ENCODE measurements around the gene C1QTNF1.

The C1QTNF1 gene

DNA sequence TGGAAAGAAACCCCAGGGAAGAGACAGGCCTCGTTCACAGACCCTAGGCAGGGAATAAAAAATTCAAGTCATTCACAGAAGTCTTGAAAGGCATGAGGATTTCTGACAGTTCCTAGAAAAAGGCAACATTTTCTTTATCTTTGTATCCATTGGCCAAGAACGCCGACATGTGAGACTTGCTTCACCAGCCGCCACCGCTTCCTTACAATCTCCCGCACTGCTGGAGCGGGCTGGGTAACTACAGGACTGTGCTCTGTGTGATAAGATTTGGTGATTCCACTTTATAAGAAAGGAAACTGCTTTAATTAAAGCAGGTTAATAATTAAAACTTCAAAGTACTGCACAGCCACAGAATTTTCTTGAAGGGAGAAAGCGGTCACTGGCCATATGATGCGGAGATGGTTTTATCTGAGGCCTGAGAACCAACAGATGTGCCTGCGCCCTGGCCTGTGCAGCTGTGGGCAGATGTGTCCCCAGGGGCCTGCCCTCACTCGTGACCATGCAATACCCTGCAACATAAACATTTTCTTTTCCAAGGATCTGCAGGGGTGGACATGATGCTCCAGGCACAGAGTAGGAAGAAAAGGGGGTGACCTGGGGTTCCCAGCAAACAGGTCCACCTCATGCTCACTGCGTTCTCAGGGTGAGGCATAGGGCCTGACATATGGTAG, 31.3 kb upstream of the C1QTNF1 start:
- DNase-seq (ENCODE audit: low spot score) = no peak

DNA sequence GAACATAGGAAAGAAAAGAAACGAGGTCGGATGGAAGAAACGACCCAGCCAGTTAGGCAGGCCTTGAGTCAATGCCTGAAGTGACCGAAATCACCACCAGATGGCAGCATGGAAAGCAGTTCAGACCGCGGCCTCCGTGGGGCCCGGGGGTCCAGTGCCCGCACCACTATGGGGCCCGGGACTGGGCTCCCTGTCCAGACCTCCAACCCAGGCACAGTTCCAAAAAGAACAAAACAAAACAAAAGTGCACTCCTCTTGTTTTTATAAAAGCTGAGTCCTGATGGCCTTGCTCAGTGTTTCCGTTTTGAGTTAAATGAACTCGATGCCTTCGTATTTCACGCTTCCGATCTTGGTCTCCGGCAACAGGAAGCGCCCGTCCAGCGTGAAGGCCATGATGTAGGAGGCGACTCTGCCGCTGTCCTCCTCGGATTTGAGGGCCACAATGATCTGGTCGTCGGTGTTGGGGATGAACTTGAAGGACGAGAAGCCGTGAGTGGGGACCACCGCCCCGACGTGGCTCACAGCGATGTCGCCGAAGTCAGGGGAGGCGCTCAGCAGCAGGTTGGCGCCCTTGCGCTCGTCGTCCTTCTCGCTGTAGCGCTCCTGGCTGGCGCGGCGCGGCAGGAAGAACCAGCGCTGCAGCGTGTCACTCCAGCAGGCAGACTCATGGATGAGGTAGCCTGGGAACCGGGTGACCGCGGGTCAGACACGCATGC, 30.6 kb upstream of the C1QTNF1 start:
- DNase-seq (ENCODE audit: low spot score) = peak; percentile 40

DNA sequence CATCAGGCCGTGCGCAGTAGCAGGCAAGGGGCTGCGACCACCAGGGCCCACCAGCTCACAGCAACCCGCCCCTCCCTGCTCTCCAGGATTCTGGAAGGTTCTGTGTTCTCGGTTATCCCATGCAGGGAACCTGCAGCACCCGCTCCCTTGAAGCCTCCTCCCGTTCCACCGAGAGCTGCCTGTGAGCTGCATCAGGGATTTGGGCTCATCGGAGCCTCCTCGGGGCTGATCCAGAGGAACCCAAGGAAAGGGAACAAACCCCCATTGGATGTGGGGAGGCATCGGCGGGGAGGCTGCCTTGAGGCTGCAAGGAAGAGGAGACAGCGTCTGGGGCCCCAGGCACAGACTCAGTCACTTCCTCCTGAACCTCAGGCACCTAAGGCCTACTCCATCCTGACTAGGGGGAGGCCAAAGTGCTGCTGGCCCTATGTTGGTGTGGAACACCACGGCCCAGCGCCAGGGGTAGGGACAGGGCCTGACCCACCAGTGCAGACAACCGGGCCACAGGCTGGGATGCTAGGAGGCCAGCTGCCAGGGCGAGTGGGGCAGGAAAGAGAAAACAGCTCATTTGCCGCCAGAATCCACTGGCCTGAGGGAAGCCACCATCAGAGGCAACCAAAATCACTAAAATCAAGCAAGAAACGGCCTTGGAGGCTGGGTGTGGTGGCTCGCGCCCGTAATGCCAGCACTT, 29.8 kb upstream of the C1QTNF1 start:
- DNase-seq (ENCODE audit: low spot score) = no peak

DNA sequence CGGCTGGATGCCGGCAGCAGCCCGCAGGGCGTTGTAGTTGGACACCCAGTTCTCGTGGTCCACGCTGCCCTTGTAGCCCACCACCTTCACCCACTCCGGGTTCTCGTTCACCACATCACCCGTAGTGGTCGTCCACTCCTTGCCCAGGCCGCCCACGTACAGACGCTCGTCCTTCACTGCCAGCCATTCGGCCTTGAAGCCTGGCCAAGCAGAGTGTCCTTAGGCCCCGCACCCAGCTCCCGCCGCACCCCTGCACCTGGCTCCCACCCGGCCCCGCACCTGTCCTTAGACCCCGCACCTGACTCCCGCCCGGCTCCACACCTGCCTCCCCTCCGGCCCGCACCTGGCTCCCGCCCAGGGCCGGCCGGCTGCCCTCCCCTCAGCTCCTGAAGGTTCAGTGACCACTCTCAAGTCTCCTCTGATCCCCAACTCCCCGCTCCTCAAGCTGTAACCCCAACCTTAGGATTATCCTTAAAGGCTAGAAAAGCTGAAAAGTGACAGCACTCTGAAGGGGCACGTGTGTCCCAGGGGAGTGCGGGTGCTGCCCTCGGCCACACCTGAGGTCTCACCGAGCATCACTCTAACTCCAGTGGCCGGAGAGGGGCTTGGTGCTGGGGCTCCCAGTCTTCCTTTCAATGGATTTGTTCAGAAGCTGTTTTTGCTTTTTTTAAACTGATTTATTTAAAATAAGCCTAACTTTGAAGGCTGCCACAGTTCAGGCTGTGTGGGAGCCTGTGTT, 28.8 kb upstream of the C1QTNF1 start:
- DNase-seq (ENCODE audit: low spot score) = no peak

DNA sequence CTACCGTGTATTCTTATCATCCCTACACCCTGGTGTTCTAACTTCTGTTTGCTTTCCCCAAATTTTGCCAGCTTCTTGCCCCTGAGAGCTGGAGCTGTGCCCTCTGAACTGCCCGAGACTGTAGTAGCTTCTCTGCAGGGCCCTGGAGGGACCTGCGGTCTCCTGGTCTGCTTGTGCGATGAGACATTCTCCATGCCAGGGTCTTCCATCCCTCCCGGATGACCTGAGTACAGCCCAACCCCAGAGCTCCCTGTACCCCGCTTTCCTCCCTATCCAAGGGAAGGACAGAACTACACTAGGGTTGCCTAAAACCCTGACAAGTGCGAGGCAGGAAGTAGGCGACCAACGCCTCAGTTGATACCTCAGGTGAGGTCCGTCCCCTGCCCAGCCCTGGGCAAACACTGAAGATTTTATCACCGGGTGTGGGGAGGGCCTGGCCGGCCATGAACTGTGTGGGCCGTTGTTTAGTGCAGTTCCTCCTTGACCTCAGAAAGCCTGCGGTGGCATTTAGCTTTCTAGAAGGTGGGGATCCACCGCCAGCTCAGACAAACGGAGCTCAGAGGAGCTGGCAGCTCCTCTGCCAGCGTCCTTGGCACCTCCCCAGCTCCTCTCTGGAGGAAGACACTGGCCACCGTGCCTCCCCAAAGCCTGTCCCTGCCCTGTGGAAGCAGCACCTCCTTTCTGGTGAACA, 28.1 kb upstream of the C1QTNF1 start:
- no peak for DNase-seq (ENCODE audit: low spot score)

DNA sequence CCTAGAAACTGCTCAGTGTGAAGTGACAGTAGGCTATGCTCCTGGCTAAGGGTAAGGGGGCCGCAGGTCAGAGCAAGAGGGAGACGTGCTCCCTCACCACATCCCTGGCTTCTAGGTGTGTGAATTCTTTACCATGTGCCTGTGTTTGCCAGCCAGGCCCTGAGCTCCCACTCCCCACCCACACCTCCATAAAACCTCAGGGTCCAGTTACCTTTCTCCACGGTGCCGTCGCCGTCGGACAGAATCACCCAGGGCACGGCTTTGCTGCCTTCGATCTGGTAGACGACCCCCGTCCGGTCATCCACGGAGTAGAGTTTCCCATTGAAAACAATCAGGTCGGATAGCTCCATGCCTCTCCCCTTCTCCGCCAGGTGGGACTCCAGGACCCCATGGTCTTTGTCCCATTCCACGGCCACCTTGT, 27.2 kb upstream of the C1QTNF1 start:
- DNase-seq (ENCODE audit: low spot score) = no peak

DNA sequence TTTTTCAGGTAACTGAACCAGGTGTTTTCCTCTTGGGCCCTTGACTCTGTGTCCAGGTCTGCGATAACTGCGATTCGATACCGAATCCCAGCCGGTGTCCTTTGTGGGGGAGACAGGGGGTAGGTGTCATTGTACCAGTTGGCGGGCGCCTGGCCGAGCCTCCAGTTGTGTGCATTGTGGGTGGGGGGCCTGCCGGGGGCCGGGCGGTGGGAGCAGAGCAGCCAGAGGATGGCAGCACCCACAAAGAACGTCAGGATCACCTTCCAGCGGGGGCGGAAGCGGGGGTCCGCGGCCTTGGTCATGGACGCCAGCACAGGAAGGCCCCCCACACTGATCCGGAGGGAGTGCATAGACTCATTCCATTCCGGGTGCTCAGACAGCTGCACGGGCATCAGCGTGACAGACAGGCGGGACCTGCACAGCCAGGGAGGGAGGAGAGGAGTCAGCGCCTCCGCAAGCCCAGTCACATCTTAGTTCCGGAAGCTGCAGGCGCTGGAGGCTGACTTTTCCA, 26.7 kb upstream of the C1QTNF1 start:
- DNase-seq (ENCODE audit: low spot score) = no peak

DNA sequence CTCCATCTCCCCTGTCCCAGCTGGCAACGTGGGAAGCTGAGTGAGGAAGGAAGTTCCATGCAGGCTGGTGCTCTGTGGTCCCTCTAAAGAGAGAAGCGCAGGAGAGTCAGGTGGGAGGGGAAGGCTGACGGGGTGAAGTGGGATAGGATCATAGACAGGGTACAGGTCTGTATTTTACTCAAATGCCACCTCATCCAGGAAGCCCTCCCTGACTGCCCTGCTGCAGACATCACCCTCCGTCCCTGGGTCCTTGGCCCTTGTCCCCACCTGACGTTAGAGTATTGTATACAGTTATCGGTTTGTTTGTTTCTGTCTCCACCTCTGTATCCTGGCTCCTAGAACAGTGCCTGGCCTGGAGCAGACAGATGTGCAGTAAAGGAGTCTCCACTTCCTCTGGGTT, 26.1 kb upstream of the C1QTNF1 start:
- DNase-seq (ENCODE audit: low spot score) = no peak

DNA sequence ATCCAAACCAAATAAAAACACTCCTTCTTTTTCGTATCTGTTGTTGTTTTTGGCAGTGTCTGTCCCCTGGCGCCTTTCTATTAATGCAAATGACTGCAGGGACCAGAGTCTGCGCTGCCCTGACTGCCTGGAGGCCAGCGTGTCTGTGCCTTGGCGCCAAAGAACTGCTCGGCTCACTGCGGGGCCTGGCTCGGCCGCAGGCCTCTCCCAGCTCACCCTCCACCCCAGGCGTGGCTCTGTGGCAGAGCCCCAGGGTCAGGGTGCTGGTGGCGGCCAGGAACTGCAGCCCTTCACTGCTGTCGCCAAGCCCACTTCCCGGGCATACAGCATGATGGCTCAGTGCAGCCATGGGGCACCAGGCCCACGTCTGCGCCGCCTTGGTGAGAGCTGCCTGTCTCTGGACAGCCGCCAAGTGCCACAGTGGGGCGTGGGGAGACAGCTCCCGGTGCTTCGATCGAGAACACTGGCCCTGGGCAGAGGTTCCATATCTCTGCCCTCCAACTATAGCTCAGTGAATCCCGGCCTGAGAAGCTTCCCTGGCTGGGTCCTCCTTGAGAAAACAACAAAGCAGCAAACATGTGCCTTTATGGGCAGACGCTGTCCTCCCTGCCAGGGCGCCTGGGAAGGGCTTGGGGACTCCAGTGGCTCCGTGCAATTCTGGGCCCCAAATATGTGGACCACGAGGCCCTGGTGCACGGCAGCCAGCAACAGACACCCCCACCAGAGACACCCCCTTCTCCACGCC, 25.5 kb upstream of the C1QTNF1 start:
- no peak for DNase-seq (ENCODE audit: low spot score)

DNA sequence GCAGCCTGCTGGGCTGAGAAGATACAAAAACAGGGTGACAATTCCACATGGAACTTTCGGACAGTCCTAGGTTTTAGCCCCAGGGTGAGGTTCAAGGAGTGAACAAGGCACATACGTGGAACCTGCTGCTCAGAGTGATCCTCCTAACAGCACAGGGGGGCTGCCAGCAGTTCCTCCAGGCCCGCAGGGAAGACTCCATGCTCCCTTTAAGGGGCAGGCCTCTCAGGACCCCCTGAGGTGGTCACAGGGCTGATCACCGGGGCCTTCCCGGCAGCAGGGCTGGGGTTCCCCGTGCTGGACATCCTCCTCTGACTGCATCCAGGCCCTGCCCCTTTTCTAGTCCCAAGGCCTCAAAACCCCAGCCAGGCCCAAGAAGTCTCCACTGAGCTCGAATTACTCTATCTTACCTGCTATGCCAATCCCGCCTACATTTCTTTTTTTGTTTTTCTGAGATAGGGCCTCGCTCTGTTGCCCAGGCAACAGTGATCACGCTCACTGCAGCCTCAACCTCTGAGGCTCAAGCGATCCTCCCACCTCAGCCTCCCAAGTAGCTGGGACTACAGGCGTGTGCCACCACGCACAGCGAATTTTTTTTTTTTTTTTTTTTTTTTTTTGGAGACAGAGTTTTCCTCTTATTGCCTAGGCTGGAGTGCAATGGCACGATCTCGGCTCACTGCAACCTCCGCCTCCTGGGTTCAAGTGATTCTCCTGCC, 24.8 kb upstream of the C1QTNF1 start:
- no peak for DNase-seq (ENCODE audit: low spot score)

DNA sequence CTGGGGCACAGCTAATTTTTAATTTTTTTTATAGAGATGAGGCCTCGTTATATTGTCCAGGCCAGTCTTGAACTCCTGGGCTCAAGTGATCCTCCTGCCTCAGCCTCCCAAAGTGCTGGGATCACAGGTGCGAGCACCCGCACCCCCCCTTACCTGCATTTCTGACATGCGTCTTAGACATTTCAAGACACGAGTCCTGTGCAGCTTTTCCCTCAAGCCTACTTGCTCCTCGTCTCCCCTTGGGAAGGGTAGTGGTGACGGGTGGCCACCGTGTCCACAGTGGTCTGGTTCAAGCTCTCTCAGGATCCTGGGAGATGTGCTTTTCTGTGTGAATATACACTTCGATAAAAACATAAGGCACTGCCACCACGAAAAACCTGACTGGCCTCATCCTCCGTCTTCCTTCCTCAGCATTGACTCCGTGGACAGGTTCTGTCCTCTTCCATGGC, 24.0 kb upstream of the C1QTNF1 start:
- DNase-seq (ENCODE audit: low spot score) = no peak

DNA sequence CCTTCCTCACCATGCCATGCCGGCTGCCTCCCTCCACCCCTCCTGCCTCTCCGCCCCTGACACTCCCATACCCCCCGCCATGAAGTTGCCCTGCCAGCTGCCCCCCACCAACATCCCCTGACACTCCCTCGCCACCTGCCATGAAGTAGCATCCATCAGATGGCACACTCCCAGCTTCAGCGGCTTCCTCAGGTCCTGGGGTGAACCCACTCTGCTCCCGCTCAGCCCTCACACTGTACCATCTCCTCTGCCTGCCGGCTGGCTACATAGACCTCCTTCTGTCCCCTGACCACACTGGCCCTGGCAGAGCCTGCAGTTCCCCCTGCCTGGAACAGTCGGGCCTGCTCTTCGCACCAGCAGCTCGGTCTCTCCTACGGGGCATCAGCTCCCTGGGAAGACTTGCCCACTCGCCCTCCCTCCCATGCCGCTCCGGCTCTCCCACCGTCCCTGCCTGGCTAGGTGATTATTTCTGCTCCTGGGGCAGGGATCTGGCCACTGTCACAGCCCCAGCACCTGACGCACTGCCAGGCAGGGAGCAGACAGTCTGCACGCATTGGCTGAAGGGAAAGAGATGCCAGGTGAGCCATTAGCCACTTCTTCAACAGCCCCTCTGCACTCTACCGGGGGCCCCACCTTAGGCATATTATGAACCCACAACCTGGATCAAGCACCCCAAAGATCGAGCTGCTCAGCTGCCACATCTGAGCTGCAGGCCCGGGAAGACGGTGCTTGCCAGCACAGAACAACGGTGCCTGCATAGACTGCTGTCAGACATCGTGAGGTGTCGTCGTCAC, 23.4 kb upstream of the C1QTNF1 start:
- no peak for DNase-seq (ENCODE audit: low spot score)

DNA sequence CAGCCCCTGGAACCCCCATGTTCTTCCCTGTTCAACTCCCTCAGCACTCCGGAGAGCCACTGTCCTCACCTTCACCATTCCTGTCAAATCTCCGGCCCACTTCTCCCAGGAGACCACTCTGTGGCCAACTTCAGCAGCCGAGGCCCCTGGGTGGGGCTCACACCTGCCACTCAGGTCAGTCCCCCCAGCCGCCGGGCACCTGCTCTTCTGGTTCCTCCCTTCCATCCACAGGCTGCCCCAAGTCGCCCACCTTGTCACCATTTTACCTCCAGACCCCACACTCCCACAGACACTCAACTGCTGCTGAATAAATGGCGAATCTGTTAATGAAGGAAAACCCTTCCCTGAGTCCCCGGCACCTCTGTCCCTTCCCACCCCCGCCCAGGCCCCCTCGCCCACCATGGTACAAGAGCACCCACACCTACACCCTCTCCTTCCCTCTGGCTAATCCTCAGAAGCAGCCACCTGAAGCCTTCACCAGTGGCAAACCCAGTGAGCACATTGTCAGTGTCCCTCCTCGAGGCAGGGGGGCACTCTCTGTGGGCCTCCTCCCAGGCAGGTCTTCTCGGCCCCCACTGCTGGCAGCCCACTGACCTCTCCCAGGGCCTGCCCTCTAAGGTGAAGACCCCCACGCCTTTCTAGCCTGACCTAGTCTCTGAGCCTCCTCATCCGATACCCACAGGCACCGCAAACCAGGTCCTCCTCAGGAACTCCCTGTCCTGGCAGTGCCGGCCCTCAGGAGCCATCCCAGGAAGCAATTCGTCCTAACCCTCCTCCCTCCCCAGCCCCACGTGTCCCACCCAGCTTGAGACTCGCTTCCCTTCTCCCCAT, 22.6 kb upstream of the C1QTNF1 start:
- DNase-seq (ENCODE audit: low spot score) = no peak

DNA sequence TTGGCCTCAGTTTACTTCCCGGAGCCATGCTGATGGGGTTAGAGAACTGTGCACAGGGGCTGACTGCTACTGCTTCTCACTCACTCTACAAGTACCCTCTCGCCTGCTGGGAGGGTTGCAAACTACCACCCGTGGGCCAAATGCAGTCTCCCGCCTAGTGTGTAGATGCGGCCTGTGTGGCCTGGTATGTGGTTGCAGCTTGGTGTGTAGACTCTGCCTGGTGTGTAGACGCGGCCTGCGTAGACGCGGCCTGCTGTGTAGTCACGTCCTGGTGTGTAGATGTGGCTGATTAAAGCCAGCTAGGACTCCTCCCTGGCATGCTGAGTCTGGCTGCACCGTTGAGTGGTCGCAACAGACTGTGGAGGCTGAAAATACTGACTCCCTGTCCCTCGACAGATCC, 21.7 kb upstream of the C1QTNF1 start:
- no peak for DNase-seq (ENCODE audit: low spot score)

DNA sequence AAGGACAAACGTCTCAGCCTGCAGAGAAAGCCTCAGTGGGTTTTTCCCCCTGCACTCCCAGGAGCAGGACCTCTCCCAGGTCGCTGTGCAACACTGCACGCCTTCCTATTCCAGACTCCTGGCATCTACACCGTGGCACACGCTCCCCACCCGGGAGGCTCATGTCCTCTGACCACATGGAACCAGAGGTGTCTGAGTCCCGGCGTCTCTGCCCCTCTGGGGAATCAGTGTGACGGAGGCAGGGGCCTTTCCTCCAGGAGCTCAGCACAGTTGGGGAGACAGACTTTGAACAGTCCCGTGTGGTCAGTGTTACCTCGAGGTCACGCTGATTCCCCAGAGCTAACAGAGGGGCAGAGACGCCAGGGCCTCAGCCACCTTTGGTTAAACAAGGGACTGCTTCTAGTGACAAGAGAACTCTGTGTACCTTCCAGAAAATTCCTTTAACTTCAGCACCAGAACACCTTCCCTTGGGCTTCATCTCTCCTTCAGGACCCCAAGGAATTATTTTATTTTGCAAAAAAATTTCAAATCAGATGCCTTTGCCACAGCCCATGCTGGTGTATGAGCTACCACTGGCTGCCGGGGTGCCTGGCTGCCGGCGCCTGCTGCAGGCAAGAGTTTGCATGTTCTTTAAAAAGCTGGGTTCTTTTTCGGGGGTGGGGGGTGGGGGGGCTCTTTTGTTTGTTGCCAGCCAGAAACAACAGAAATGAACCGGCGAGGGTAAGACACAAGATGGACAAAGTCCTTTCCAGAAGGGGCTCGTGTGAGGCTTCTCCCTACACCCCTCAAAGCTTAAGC, 21.0 kb upstream of the C1QTNF1 start:
- DNase-seq (ENCODE audit: low spot score) = no peak

DNA sequence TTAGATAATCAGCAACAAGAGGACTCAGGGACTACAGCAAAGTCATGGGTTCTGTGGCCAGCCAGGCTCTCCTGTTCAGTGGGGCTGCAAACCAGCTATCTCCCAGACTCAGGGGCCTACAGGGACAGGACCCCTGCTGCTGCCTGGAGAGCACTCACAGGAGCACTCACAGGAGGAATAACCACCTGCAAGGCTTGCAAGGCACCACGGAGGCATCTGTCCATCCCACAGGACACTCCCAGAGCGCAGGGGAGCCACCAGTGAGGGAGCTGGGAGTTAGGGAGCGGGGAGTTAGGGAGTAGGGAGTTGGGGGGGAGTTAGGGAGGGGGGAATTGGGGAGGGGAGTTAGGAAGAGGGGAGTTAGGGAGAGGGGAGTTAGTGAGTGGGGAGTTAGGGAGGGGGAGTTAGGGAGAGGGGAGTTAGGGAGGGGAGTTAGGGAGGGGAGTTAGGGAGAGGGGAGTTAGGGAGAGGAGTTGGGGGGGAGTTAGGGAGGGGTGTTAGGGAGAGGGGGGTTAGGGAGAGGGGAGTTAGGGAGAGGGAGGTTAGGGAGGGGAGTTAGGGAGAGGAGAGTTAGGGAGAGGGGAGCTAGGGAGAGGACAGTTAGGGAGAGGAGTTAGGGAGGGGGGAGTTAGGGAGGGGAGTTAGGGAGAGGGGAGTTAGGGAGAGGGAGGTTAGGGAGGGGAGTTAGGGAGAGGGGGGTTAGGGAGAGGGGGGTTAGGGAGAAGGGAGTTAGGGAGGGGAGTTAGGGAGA, 20.1 kb upstream of the C1QTNF1 start:
- DNase-seq (ENCODE audit: low spot score) = no peak
